ENCODE measurements around the gene INSIG2.
"Not testable (repeated sequence)": the region's sequence is repeated elsewhere in the genome, so short reads cannot be mapped to it uniquely, and the experiment has no call there.

The INSIG2 gene

GRCh38 chr2:118061135-118061955, 26.9 kb upstream of the INSIG2 start:
- no peak for DNase-seq

- DNase-seq = no peak
Measured at GRCh38 chr2:118062048-118062447, 26.2 kb upstream of the INSIG2 start.

GRCh38 chr2:118062669-118063068, 25.6 kb upstream of the INSIG2 start:
- DNase-seq = no peak

- DNase-seq = no peak
Measured at GRCh38 chr2:118065015-118065706, 23.1 kb upstream of the INSIG2 start.

- DNase-seq = no peak
Measured at GRCh38 chr2:118065921-118066511, 22.3 kb upstream of the INSIG2 start.

GRCh38 chr2:118077636-118078247, 10.5 kb upstream of the INSIG2 start:
- no peak for DNase-seq

GRCh38 chr2:118078734-118079133, 9.5 kb upstream of the INSIG2 start:
- no peak for DNase-seq

GRCh38 chr2:118084491-118085089, 3.7 kb upstream of the INSIG2 start:
- no peak for DNase-seq

- no peak for DNase-seq
Measured at GRCh38 chr2:118085173-118086023, 2.9 kb upstream of the INSIG2 start.

- no peak for DNase-seq
Measured at GRCh38 chr2:118086024-118086633, 2.1 kb upstream of the INSIG2 start.

- no peak for DNase-seq
Measured at GRCh38 chr2:118089139-118089800, 999 bp downstream of the INSIG2 start.

GRCh38 chr2:118090387-118091139, 2.3 kb downstream of the INSIG2 start:
- DNase-seq = no peak

- DNase-seq = no peak
Measured at GRCh38 chr2:118091140-118091478, 2.8 kb downstream of the INSIG2 start.

GRCh38 chr2:118091631-118092030, 3.4 kb downstream of the INSIG2 start:
- DNase-seq = no peak

- DNase-seq = not testable (repeated sequence)
Measured at GRCh38 chr2:118094102-118094501, 5.8 kb downstream of the INSIG2 start.

GRCh38 chr2:118094503-118094902, 6.2 kb downstream of the INSIG2 start:
- DNase-seq = no peak

- DNase-seq = no peak
Measured at GRCh38 chr2:118095610-118096009, 7.3 kb downstream of the INSIG2 start.

- DNase-seq = no peak
Measured at GRCh38 chr2:118097657-118098056, 9.4 kb downstream of the INSIG2 start.

- no peak for DNase-seq
Measured at GRCh38 chr2:118098307-118099030, 10.2 kb downstream of the INSIG2 start.
